GM18951 (cell line): Measurements from ENCODE around the gene KAT6B.
"Not testable (repeated sequence)": the region's sequence is repeated elsewhere in the genome, so short reads cannot be mapped to it uniquely, and the experiment has no call there.

Source experiments
- POLR2A ChIP-seq: IDR thresholded peaks from 4 replicates; pipeline ENCODE4 v1.6.1; 2011; ENCODE audit warnings: mild to moderate bottlenecking; ENCODE audit not compliant: insufficient read length, insufficient read depth; ENCODE audit errors: extremely low read depth
- in situ Hi-C: fragments of 300-500 bp; cut with MboI; formaldehyde crosslinking; loops from one replicate; pipeline ENCODE4 v1.12.0; 2022; ENCODE audit warnings: low sequenced_read_pairs, mixed read lengths, inconsistent platforms; ENCODE audit not compliant: unreplicated experiment

Gene KAT6B

GRCh38 chr10:75040576-75040975 is 214.2 kb downstream of the KAT6B start:
- in situ Hi-C loops: no loop called here
- TF ChIP-seq POLR2A: no peak

GRCh38 chr10:75042292-75042974 is 216.0 kb downstream of the KAT6B start:
- in situ Hi-C loops: no loop called here
- TF ChIP-seq POLR2A: no peak

DNA sequence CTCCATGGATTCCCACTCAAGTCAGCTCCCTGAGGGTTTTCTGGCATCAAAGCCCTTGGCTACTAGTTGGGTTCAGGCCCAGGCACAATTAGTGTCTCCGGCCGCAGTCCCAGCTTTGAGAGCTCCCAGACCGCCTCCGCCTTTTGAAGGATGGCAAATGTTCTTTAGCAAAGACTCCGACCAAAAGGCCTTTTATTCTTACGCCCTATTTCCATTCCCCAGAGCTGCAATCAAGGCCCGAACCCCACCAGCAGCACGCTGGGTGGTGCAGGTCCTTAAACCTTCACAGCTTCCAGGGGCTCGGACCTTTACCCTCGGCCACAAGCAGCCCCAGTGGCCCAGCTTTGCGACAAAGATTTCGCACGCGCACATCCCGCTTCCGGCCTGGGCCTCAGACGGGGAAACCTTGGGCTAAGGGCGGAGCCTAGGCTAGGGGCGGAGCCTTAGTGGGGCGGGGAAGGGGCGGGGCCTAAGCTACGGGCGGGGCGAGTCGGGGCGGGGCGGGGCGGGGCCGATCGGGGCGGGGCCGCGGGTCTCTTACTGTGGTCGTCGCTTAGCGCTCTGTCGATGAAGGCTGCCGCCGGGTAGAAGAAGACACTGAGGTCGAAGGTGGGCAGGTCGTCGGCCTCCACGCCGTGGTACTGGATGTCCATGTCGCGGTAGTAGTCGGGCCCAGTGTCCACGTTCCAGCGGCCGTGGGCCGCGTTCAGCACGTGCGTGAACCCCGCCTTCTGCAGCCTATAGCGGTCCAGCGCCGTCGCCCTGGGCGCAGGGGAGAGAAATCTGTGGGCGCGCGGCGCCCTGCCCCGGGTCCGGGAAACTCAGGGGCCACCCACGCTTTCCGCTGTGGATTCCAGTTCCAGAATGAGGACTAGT is 217.1 kb downstream of the KAT6B start:
- TF ChIP-seq POLR2A: no peak

DNA sequence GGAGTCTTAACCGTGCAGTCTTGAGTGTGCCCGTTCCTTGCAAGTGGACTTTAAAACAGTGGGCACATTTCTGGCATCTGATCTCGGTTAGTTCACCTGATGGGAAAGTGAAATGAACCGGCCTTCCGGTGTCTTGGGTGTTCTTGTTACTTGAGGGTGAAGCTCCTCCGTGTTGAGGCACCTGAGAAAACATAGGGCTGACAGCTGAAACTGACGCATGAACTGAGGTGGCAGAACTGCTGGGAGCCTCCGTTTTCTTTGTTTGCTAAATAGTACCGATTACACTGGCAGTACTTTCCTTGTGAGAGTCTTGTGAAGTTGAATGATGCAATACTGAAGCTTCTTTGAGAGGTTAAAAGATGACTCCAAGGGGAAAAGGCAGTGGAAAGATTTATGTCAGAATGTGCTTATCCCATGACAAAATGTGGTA is 222.3 kb downstream of the KAT6B start:
- in situ Hi-C loops: no loop called here
- no peak for TF ChIP-seq POLR2A

More for the DNA sequence above, 217.1 kb downstream of the KAT6B start:
- in situ Hi-C loops: no loop called here

DNA sequence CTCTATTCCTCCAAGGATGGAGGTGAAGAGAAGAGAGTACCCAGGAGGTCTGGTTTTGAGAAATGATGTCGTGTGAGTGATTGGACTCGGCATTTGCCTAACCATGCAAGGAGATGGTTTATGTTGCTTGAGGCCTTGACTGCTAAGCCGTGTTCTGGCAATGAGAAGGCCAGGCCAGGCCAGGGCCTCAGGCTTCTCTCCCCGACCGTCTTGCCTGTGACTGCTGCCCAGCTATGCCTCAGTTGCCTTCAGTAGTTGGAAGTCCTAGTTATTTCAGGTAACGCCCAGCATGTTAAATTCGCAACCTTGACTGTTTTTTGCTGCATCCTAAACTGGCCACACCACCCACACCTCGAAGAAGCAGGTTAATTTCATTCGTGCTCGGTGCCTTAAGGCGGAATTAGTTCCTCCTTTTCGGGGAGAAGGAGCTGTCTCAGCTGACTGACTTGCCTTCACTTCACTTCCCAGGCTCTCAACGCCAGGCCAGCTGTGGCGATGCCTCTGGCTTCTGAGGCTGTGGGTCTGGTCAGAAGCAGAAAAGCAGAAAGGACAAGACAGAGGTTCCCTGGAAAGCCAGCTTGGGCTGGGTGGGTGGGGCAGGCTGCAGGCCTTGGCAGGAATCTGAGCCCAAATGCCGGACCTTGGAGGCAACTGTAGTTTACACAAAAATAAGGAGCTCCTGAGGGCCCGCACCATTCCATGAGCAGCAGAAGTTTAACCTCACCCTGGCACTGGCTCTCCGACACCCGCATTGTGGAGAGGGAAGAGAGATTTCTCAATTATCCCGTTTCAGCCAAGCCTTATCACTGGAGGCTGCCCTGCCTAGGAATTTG is 223.1 kb downstream of the KAT6B start:
- in situ Hi-C loops: no loop called here
- TF ChIP-seq POLR2A: no peak

- in situ Hi-C loops: no loop called here
These were observed 223.9 kb downstream of the KAT6B start for GRCh38 chr10:75050149-75050919.

DNA sequence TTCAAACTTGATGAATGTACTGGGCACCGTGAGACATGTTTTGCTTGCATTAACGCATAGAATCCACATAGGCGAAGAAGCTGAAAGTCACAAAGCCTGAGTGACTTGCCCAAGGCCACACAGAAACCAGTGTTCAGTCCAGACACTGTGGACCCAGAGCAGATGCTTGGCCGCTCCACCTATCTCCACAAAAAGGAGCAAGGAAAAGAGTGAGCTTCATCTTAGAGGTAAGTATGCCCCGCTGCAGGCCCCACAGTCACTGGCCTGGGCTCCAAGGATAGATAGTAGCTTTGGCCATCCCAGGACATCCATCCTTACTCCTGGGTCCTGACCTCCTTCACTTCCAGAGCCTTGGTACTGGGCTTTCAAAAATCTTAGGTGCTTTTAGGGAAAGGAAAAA is 224.9 kb downstream of the KAT6B start:
- TF ChIP-seq POLR2A: no peak
- in situ Hi-C loops: no loop called here

More at GRCh38 chr10:75050149-75050919, 223.9 kb downstream of the KAT6B start:
- TF ChIP-seq POLR2A: no peak

DNA sequence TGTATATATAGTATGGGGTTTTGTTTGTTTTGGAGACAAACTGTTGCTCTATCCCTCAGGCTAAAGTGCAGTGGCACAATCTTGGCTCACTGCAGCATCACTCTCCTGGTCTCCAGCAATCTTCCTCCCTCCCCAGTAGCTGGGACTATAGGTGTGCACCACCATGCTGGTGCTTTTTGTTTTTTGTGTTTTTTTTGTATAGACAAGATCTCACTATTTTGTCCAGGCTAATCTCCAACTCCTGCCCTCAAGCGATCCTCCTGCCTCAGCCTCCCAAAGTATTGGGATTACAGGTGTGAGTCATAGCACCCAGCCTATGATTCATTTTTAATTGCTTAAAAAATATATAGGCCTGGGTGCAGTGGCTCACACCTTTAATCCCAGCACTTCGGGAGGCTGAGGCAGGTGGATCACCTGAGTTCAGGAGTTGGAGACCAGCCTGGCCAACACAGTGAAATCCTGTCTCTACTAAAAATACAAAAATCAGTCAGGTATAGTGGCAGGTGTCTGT is 229.6 kb downstream of the KAT6B start:
- in situ Hi-C loops: not testable (repeated sequence)

GRCh38 chr10:75057680-75058079 is 231.3 kb downstream of the KAT6B start:
- TF ChIP-seq POLR2A: no peak
- in situ Hi-C loops: no loop called here

GRCh38 chr10:75058161-75058560 is 231.8 kb downstream of the KAT6B start:
- in situ Hi-C loops: no loop called here

DNA sequence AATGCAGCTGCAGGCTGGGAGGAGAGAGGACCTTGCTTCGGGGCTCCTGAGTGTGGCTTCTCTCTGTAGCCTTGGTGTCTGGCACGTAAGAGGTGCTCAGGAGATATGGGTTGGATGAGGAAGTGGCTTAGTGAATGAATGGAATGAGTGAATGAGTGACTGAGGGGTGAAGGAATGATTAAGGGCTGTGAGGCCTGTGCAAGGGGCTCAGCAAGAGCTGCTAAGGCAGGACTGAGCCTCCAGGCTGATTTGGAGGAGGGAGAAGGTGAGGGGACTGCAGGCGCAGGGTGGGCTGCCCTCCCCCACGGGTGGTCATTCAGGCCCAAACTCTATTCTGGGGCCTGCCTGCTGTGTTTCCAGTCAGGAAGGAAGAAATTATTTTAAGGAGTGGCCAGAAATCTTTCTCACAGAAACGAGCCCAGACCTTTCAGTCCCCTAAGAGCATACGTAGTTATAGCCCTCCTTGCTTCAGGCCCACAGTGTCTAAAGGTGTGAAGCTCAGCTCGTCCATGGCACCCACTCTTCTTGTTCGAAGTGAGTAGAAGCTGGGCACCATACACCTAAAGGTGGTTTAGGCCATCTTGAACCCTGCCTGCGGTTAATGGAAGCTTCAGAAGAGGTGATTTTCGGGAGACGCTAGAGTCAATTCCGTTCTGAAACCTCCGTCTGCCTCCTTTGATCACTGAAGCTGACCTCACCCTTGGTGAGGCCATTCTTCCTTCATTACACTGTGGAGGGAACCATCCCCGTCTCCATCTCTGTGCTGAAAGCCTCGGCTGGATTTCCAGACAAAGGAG is 235.5 kb downstream of the KAT6B start:
- no peak for TF ChIP-seq POLR2A
- in situ Hi-C loops: no loop called here

More at GRCh38 chr10:75058161-75058560, 231.8 kb downstream of the KAT6B start:
- no peak for TF ChIP-seq POLR2A
